HEK293 (cell line): ENCODE results near the gene DNAH6.

Experiments used
- KLF8 ChIP-seq: fragments of 450-650 bp; formaldehyde crosslinking; IDR thresholded peaks from 2 replicates; pipeline ENCODE4 v1.5.1; 2016; ENCODE audit warnings: missing biosample characterization, missing genetic modification characterization
- ZBTB17 ChIP-seq: fragments of 450-650 bp; formaldehyde crosslinking; IDR thresholded peaks from 2 replicates; pipeline ENCODE4 v1.5.1; 2016; ENCODE audit warnings: missing biosample characterization, missing genetic modification characterization
- ZBTB8A ChIP-seq: fragments of 450-650 bp; formaldehyde crosslinking; IDR thresholded peaks from 2 replicates; pipeline ENCODE4 v1.5.1; 2016; ENCODE audit warnings: missing biosample characterization, missing genetic modification characterization
- TF ChIP-seq, protein P1 (sequence below): fragments of 450-650 bp; formaldehyde crosslinking; IDR thresholded peaks from 2 replicates; pipeline ENCODE4 v1.5.1; 2017; ENCODE audit warnings: missing biosample characterization, missing genetic modification characterization
- TF ChIP-seq, protein P2 (sequence below): fragments of 450-650 bp; formaldehyde crosslinking; IDR thresholded peaks from 2 replicates; pipeline ENCODE4 v1.5.1; 2016; ENCODE audit warnings: missing biosample characterization, missing genetic modification characterization
- TF ChIP-seq, protein P3 (sequence below): fragments of 450-650 bp; formaldehyde crosslinking; IDR thresholded peaks from 2 replicates; pipeline ENCODE4 v1.5.1; 2016; ENCODE audit warnings: missing biosample characterization, missing genetic modification characterization
- TF ChIP-seq, protein P4 (sequence below): fragments of 450-650 bp; formaldehyde crosslinking; IDR thresholded peaks from 2 replicates; pipeline ENCODE4 v1.5.1; 2016; ENCODE audit warnings: missing biosample characterization, missing genetic modification characterization, low read depth
- TF ChIP-seq, protein P5 (sequence below): fragments of 450-650 bp; formaldehyde crosslinking; IDR thresholded peaks from 2 replicates; pipeline ENCODE4 v1.5.1; 2016; ENCODE audit warnings: missing biosample characterization, missing genetic modification characterization

DNA sequence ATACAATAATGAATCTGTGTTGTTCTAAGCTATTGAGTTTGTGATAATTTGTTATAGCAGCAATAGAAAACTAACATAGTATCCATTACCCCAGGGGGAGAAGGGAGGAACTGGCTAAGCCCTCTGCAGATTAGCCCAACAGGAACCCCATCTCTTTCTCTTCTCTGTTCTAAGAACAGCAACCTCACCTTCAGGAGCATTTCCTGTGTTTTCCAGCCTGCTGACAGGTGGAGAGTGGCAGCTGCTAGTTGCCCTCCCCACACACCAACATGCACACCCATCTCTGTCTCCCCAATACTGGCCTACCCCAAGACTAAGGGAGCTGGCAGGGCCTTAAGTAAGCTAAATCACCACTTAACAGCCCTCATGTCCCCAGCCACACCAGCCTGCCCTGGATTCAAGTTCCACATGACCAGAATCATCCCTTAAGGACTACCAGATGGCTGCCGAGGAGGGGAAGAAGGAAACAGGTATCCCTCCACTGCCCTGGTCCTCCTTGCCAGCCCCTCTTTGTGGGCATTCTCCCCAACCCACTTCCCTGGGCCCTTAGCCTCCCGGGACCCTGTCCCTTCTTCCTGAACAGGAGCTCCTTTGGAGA, 311.8 kb downstream of the DNAH6 start:
- TF ChIP-seq, protein P1, sequence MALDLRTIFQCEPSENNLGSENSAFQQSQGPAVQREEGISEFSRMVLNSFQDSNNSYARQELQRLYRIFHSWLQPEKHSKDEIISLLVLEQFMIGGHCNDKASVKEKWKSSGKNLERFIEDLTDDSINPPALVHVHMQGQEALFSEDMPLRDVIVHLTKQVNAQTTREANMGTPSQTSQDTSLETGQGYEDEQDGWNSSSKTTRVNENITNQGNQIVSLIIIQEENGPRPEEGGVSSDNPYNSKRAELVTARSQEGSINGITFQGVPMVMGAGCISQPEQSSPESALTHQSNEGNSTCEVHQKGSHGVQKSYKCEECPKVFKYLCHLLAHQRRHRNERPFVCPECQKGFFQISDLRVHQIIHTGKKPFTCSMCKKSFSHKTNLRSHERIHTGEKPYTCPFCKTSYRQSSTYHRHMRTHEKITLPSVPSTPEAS (tag by site-specific recombination), result no peak
- TF ChIP-seq KLF8 (tag by site-specific recombination), result no peak
- TF ChIP-seq, protein P2, sequence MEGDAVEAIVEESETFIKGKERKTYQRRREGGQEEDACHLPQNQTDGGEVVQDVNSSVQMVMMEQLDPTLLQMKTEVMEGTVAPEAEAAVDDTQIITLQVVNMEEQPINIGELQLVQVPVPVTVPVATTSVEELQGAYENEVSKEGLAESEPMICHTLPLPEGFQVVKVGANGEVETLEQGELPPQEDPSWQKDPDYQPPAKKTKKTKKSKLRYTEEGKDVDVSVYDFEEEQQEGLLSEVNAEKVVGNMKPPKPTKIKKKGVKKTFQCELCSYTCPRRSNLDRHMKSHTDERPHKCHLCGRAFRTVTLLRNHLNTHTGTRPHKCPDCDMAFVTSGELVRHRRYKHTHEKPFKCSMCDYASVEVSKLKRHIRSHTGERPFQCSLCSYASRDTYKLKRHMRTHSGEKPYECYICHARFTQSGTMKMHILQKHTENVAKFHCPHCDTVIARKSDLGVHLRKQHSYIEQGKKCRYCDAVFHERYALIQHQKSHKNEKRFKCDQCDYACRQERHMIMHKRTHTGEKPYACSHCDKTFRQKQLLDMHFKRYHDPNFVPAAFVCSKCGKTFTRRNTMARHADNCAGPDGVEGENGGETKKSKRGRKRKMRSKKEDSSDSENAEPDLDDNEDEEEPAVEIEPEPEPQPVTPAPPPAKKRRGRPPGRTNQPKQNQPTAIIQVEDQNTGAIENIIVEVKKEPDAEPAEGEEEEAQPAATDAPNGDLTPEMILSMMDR (tag by site-specific recombination), result no peak
- TF ChIP-seq ZBTB8A (tag by site-specific recombination), result no peak
- TF ChIP-seq, protein P3, sequence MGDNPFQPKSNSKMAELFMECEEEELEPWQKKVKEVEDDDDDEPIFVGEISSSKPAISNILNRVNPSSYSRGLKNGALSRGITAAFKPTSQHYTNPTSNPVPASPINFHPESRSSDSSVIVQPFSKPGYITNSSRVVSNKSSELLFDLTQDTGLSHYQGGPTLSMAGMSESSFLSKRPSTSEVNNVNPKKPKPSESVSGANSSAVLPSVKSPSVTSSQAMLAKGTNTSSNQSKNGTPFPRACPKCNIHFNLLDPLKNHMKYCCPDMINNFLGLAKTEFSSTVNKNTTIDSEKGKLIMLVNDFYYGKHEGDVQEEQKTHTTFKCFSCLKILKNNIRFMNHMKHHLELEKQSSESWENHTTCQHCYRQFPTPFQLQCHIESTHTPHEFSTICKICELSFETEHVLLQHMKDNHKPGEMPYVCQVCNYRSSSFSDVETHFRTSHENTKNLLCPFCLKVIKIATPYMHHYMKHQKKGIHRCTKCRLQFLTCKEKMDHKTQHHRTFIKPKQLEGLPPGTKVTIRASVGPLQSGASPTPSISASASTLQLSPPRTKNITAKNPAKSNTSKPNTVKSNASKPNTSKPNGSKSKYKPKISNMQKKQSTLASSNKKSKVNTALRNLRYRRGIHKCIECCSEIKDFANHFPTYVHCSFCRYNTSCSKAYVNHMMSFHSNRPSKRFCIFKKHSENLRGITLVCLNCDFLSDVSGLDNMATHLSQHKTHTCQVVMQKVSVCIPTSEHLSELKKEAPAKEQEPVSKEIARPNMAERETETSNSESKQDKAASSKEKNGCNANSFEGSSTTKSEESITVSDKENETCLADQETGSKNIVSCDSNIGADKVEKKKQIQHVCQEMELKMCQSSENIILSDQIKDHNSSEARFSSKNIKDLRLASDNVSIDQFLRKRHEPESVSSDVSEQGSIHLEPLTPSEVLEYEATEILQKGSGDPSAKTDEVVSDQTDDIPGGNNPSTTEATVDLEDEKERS (tag by site-specific recombination), result no peak
- TF ChIP-seq, protein P4, sequence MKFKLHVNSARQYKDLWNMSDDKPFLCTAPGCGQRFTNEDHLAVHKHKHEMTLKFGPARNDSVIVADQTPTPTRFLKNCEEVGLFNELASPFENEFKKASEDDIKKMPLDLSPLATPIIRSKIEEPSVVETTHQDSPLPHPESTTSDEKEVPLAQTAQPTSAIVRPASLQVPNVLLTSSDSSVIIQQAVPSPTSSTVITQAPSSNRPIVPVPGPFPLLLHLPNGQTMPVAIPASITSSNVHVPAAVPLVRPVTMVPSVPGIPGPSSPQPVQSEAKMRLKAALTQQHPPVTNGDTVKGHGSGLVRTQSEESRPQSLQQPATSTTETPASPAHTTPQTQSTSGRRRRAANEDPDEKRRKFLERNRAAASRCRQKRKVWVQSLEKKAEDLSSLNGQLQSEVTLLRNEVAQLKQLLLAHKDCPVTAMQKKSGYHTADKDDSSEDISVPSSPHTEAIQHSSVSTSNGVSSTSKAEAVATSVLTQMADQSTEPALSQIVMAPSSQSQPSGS (tag by site-specific recombination), result no peak
- no peak for TF ChIP-seq ZBTB17 (tag by site-specific recombination)
- TF ChIP-seq, protein P5, sequence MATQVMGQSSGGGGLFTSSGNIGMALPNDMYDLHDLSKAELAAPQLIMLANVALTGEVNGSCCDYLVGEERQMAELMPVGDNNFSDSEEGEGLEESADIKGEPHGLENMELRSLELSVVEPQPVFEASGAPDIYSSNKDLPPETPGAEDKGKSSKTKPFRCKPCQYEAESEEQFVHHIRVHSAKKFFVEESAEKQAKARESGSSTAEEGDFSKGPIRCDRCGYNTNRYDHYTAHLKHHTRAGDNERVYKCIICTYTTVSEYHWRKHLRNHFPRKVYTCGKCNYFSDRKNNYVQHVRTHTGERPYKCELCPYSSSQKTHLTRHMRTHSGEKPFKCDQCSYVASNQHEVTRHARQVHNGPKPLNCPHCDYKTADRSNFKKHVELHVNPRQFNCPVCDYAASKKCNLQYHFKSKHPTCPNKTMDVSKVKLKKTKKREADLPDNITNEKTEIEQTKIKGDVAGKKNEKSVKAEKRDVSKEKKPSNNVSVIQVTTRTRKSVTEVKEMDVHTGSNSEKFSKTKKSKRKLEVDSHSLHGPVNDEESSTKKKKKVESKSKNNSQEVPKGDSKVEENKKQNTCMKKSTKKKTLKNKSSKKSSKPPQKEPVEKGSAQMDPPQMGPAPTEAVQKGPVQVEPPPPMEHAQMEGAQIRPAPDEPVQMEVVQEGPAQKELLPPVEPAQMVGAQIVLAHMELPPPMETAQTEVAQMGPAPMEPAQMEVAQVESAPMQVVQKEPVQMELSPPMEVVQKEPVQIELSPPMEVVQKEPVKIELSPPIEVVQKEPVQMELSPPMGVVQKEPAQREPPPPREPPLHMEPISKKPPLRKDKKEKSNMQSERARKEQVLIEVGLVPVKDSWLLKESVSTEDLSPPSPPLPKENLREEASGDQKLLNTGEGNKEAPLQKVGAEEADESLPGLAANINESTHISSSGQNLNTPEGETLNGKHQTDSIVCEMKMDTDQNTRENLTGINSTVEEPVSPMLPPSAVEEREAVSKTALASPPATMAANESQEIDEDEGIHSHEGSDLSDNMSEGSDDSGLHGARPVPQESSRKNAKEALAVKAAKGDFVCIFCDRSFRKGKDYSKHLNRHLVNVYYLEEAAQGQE (tag by site-specific recombination), result no peak
